H1 (cell line): ENCODE results near the gene BAAT. TPM values are rescaled to one million over a fixed set of nuclear protein-coding genes. Genes with fewer than 3 reads are reported as not detected.

Experiments
- CTCF ChIA-PET: fragments of 300-600 bp; sonication (Branson Sonifier 250); formaldehyde crosslinking; loops from one replicate; lab custom pipeline; 2021; ENCODE audit not compliant: partially characterized antibody; lab: Charles Lee
- POLR2A ChIA-PET: fragments of 300-600 bp; sonication (Branson Sonifier 250); formaldehyde crosslinking; loops from one replicate; lab custom pipeline; 2021; ENCODE audit warnings: inconsistent platforms; ENCODE audit not compliant: partially characterized antibody; lab: Charles Lee
- DNase-seq, 2 experiments: peaks; one replicate each; pipeline versions ENCODE4 v3.0.0 to v3.0.0-alpha.2; 2010 to 2022; ENCODE audit warnings: low spot score in 2 of 2, low read depth in 1 of 2, mixed read lengths in 1 of 2
- FAIRE-seq: peaks from 2 replicates; lab custom pipeline; 2011; peaks lifted over from hg19 to GRCh38; lab: Jason Lieb, UNC
- H2AFZ ChIP-seq: 2 replicates; pipeline ENCODE4 v1.8.1; 2012; ENCODE audit warnings: low read length, inconsistent platforms
- H2AK5ac ChIP-seq: 2 replicates; pipeline ENCODE4 v1.6.1; 2013; ENCODE audit warnings: low read depth, low read length
- H2BK120ac ChIP-seq: replicated peaks from 2 replicates; pipeline ENCODE3; 2013; ENCODE audit warnings: low read depth, low read length, inconsistent platforms
- H2BK12ac ChIP-seq: 2 replicates; pipeline ENCODE4 v1.6.1; 2013; ENCODE audit warnings: low read depth, low read length
- H2BK15ac ChIP-seq: 2 replicates; pipeline ENCODE4 v1.6.1; 2013; ENCODE audit warnings: low read length
- H2BK20ac ChIP-seq: 2 replicates; pipeline ENCODE4 v1.6.1; 2013; ENCODE audit warnings: low read length
- H2BK5ac ChIP-seq: 2 replicates; pipeline ENCODE4 v1.6.1; 2013; ENCODE audit warnings: low read depth, low read length
- H3K14ac ChIP-seq: 2 replicates; pipeline ENCODE4 v1.6.1; 2013; ENCODE audit warnings: inconsistent platforms; ENCODE audit not compliant: insufficient read length
- H3K18ac ChIP-seq: 2 replicates; pipeline ENCODE4 v1.6.1; 2013; ENCODE audit warnings: low read length; ENCODE audit errors: extremely low read depth
- H3K23ac ChIP-seq: 2 replicates; pipeline ENCODE4 v1.6.1; 2013; ENCODE audit warnings: inconsistent platforms; ENCODE audit not compliant: insufficient read length
- H3K23me2 ChIP-seq: 2 replicates; pipeline ENCODE4 v1.6.1; 2013; ENCODE audit warnings: low read depth, low read length
- H3K27ac ChIP-seq: 2 replicates; pipeline ENCODE4 v1.6.1; 2011; ENCODE audit warnings: low read depth, low read length, inconsistent platforms
- H3K27me3 ChIP-seq, 4 experiments: replicated peaks in 1 of 4; 1 replicate in 1 of 4; 2 replicates in 3 of 4; pipeline versions ENCODE4 v1.6.1 to v1.8.1; 2011 to 2013; ENCODE audit warnings: low read length in 3 of 4, mild to moderate bottlenecking in 3 of 4, inconsistent platforms in 2 of 4, mixed read lengths in 2 of 4, moderate library complexity in 1 of 4; ENCODE audit not compliant: control insufficient read depth in 3 of 4, insufficient read depth in 3 of 4; ENCODE audit errors: extremely low read depth in 1 of 4
- H3K36me3 ChIP-seq, 4 experiments: 2 replicates each; pipeline versions ENCODE4 v1.6.1 to v1.8.1; 2011 to 2013; ENCODE audit warnings: mild to moderate bottlenecking in 4 of 4, low read length in 3 of 4, moderate library complexity in 2 of 4, control low read depth in 1 of 4, inconsistent platforms in 1 of 4; ENCODE audit not compliant: insufficient read depth in 4 of 4, control insufficient read depth in 2 of 4
- H3K4ac ChIP-seq: replicated peaks from 2 replicates; pipeline ENCODE3; 2013; ENCODE audit warnings: low read length, low read depth, mixed read lengths, inconsistent platforms; ENCODE audit not compliant: insufficient read length
- H3K4me1 ChIP-seq, 4 experiments: replicated peaks in 1 of 4; 1 replicate in 1 of 4; 2 replicates in 3 of 4; pipeline versions ENCODE4 v1.6.1 to v1.8.1; 2011 to 2013; ENCODE audit warnings: low read length in 3 of 4, inconsistent platforms in 2 of 4, mixed read lengths in 1 of 4; ENCODE audit not compliant: insufficient read depth in 4 of 4, control insufficient read depth in 3 of 4
- H3K4me2 ChIP-seq, 2 experiments: 2 replicates each; pipeline versions ENCODE4 v1.6.1 to v1.8.1; 2011 to 2013; ENCODE audit warnings: low read depth in 2 of 2, low read length in 2 of 2, control low read depth in 1 of 2, inconsistent platforms in 1 of 2, mild to moderate bottlenecking in 1 of 2; ENCODE audit not compliant: insufficient read depth in 1 of 2
- H3K4me3 ChIP-seq, 4 experiments: fragments of 200-600, 300-600 bp in 1 of 4; sonication (generic), shearing (Covaris generic), sonication (Bioruptor Twin) in 1 of 4; 2 replicates each; pipeline versions ENCODE4 v1.5.1 to v1.8.1; 2011 to 2016; ENCODE audit warnings: low read length in 4 of 4, low read depth in 3 of 4, control low read depth in 2 of 4, inconsistent platforms in 2 of 4, mild to moderate bottlenecking in 2 of 4, mixed read lengths in 1 of 4, moderate library complexity in 1 of 4; ENCODE audit not compliant: insufficient read depth in 2 of 4; ENCODE audit errors: extremely low read depth in 1 of 4
- H3K56ac ChIP-seq: replicated peaks from 2 replicates; pipeline ENCODE3; 2013; ENCODE audit warnings: low read depth, mild to moderate bottlenecking, mixed read lengths, low read length, inconsistent platforms; ENCODE audit not compliant: insufficient read length
- H3K79me1 ChIP-seq: 2 replicates; pipeline ENCODE4 v1.6.1; 2013; ENCODE audit warnings: low read depth, low read length, control low read depth
- H3K79me2 ChIP-seq, 2 experiments: 2 replicates each; pipeline versions ENCODE4 v1.6.1 to v1.8.1; 2012 to 2013; ENCODE audit warnings: low read length in 2 of 2, mild to moderate bottlenecking in 2 of 2, inconsistent platforms in 1 of 2; ENCODE audit not compliant: insufficient read depth in 2 of 2, control insufficient read depth in 1 of 2
- H3K9ac ChIP-seq, 4 experiments: replicated peaks in 1 of 4; 1 replicate in 1 of 4; 2 replicates in 3 of 4; pipeline versions ENCODE4 v1.6.1 to v1.8.1; 2011 to 2013; ENCODE audit warnings: low read depth in 3 of 4, low read length in 3 of 4, control low read depth in 2 of 4, mild to moderate bottlenecking in 2 of 4, moderate library complexity in 2 of 4, inconsistent platforms in 1 of 4; ENCODE audit errors: extremely low read depth in 1 of 4
- H3K9me3 ChIP-seq, 2 experiments: 2 replicates each; pipeline versions ENCODE4 v1.6.1 to v1.8.1; 2012 to 2013; ENCODE audit warnings: mild to moderate bottlenecking in 2 of 2, moderate library complexity in 2 of 2, control low read depth in 1 of 2, inconsistent platforms in 1 of 2, low read depth in 1 of 2, low read length in 1 of 2, mixed read lengths in 1 of 2; ENCODE audit not compliant: insufficient read depth in 2 of 2
- H4K20me1 ChIP-seq, 2 experiments: replicated peaks in 1 of 2; 2 replicates each; pipeline versions ENCODE3 to v1.8.1; 2011 to 2013; ENCODE audit warnings: inconsistent platforms in 2 of 2, low read length in 2 of 2, mild to moderate bottlenecking in 1 of 2; ENCODE audit not compliant: insufficient read depth in 2 of 2, control insufficient read depth in 1 of 2
- H4K5ac ChIP-seq: 2 replicates; pipeline ENCODE4 v1.6.1; 2013; ENCODE audit warnings: low read length, low read depth, mixed read lengths, inconsistent platforms; ENCODE audit not compliant: insufficient read length
- H4K8ac ChIP-seq: 2 replicates; pipeline ENCODE4 v1.8.0; 2013; ENCODE audit warnings: mild to moderate bottlenecking, moderate library complexity, low read length, inconsistent platforms; ENCODE audit not compliant: insufficient read depth; ENCODE audit errors: extremely low read depth
- H4K91ac ChIP-seq: replicated peaks from 2 replicates; pipeline ENCODE3; 2013; ENCODE audit warnings: low read length, mixed read lengths, inconsistent platforms; ENCODE audit not compliant: insufficient read length
- BCL11A ChIP-seq, 2 experiments: IDR thresholded peaks; one replicate each; pipeline ENCODE4 v1.6.1; 2011; ENCODE audit warnings: low read depth in 2 of 2, low read length in 2 of 2, mild to moderate bottlenecking in 2 of 2
- CHD1 ChIP-seq: IDR thresholded peaks from 2 replicates; pipeline ENCODE4 v1.6.1; 2012; ENCODE audit warnings: low read depth, low read length, improper control_type of control experiment
- CTCF ChIP-seq, 3 experiments: IDR thresholded peaks; 1 replicate in 2 of 3; 2 replicates in 1 of 3; pipeline versions ENCODE4 v1.5.1 to v1.6.1; 2011; ENCODE audit warnings: low read length in 3 of 3, mild to moderate bottlenecking in 3 of 3, inconsistent platforms in 2 of 3, low read depth in 1 of 3, moderate library complexity in 1 of 3; ENCODE audit not compliant: insufficient read depth in 1 of 3; ENCODE audit errors: control extremely low read depth in 1 of 3
- EZH2 ChIP-seq: fragments of 200-600 bp; sonication (generic); IDR thresholded peaks from 2 replicates; pipeline ENCODE4 v1.7.1; 2012; ENCODE audit warnings: low read depth, mild to moderate bottlenecking, moderate library complexity, low read length, inconsistent platforms; ENCODE audit not compliant: severe bottlenecking
- RAD21 ChIP-seq, 2 experiments: IDR thresholded peaks in 1 of 2; conservative IDR thresholded peaks in 1 of 2; 2 replicates each; pipeline ENCODE4 v1.6.1; 2011; ENCODE audit warnings: low read depth in 2 of 2, low read length in 2 of 2, improper control_type of control experiment in 1 of 2, inconsistent platforms in 1 of 2, mild to moderate bottlenecking in 1 of 2, moderate library complexity in 1 of 2
- RBBP5 ChIP-seq: IDR thresholded peaks from 2 replicates; pipeline ENCODE4 v1.7.1; 2012; ENCODE audit warnings: low read depth, mild to moderate bottlenecking, inconsistent platforms, low read length, moderate library complexity, borderline replicate concordance
- USF2 ChIP-seq: IDR thresholded peaks from 2 replicates; pipeline ENCODE4 v1.6.1; 2011; ENCODE audit warnings: low read length, improper control_type of control experiment
- WGBS, 2 experiments: shearing (Covaris generic) in 1 of 2; methylation state at CpG; one replicate each; pipeline versions ENCODE4 v1.1.6 to v1.1.7; 2013 to 2015; ENCODE audit warnings: low lambda C conversion rate in 2 of 2, mixed read lengths in 2 of 2, inconsistent platforms in 1 of 2, low coverage in 1 of 2, missing lambda C conversion rate in 1 of 2; ENCODE audit not compliant: insufficient replicate concordance in 2 of 2, insufficient coverage in 1 of 2, insufficient read length in 1 of 2; ENCODE audit errors: extremely low coverage in 1 of 2, missing lambda C conversion rate in 1 of 2; 5-methylcytosine and 5-hydroxymethylcytosine counted together
- polyA plus RNA-seq, 7 experiments: library from polyadenylated mRNA; depleted of rRNA in 3 of 7; stranded (reverse) in 5 of 7; unstranded in 2 of 7; fragments of >200 nt in 5 of 7; fragments of 200-250 nt in 2 of 7; gene quantifications; 1 replicate in 5 of 7; 2 replicates in 1 of 7; 4 replicates in 1 of 7; pipeline versions ENCODE4 v1.2.1 to v1.2.3, GENCODE V29; 2011 to 2013; ENCODE audit warnings: missing spikeins in 2 of 7, mixed read lengths in 2 of 7
- total RNA-seq: library from RNA; stranded (reverse); fragmentation: NEBNext Ultra II Directional; extraction: Animal tissue kit (Norgen Biotek cat#: 25700); gene quantifications from 2 replicates; pipeline ENCODE4 v1.2.1, GENCODE V29; 2021

Gene BAAT
- total and polyA plus RNA-seq, 2 of the 8 experiments (the other 6 are each of a cell fraction or from before 2014, with no cell fraction given): 0.09 to 0.17 TPM

- H4K8ac ChIP-seq: no peak overlapping the region
- no peak overlapping the region for H2BK20ac ChIP-seq
- no peak overlapping the region for H2AFZ ChIP-seq
- H3K4me1 ChIP-seq: peaks cover 0 to 3% (median 0%) of the 10 kb centered on the region in 4 experiments; a peak in 3 of 7 replicates
- H2AK5ac ChIP-seq: no peak overlapping the region
- H3K23me2 ChIP-seq: no peaks in the 10 kb centered on the region
- H3K79me2 ChIP-seq: peaks cover 1 to 24% of the 10 kb centered on the region in 2 experiments; a peak in 3 of 4 replicates
- H3K4me3 ChIP-seq: no peak overlapping the region
- H3K79me1 ChIP-seq: no peaks in the 10 kb centered on the region
- H2BK12ac ChIP-seq: no peak overlapping the region
- H3K23ac ChIP-seq: no peak overlapping the region
- peaks cover 0 to 41% (median 11%) of the 10 kb centered on the region in 4 experiments; a peak in 5 of 8 replicates for H3K36me3 ChIP-seq
- DNase-seq: no peak
- H3K4ac ChIP-seq: no peak overlapping the region
- POLR2A ChIA-PET: interaction anchor here (0.6 to 1.9 kb wide), 6 partner anchors 10 to 1014 kb away, joined by 3 to 15 read pairs (median 4); partner anchors contain the start of genes MRPL50 and ZNF189
- no peak overlapping the region for H4K91ac ChIP-seq
- H4K20me1 ChIP-seq: peaks cover 0 to 1% of the 10 kb centered on the region in 2 experiments
- H3K9ac ChIP-seq: no peak overlapping the region
- H3K4me2 ChIP-seq: no peak overlapping the region
- H3K9me3 ChIP-seq: peaks cover 6 to 14% of the 10 kb centered on the region in 2 experiments; a peak in 2 of 4 replicates
- H2BK120ac ChIP-seq: no peak overlapping the region
- CTCF ChIA-PET: interaction anchor here (0.7 to 3.6 kb wide), 32 partner anchors 8 to 787 kb away, joined by 3 to 21 read pairs (median 4); partner anchors contain the start of genes MRPL50 and ZNF189
- H2BK5ac ChIP-seq: no peak overlapping the region
- H2BK15ac ChIP-seq: no peak overlapping the region
- WGBS, 2 experiments: 66% methylated on average over 6 of the region's 6 CpGs; no CpG with 5 or more reads in 1 of the 2 experiments
- H3K14ac ChIP-seq: no peak overlapping the region
- no peak overlapping the region for H3K18ac ChIP-seq
- H3K56ac ChIP-seq: no peak overlapping the region
- H3K27me3 ChIP-seq: no peaks in the 10 kb centered on the region
- peak; percentile 69 for FAIRE-seq
- H4K5ac ChIP-seq: no peak overlapping the region
- no peak overlapping the region for H3K27ac ChIP-seq
- TF ChIP-seq CHD1 (no peak), CTCF (IDR thresholded peaks at IDR 0.05; ENCODE audit: control extremely low read depth in 1 of 3, insufficient read depth in 1 of 3, low read depth in 1 of 3, low read length in 3 of 3) (peak in 2 of 3 experiments; percentile 64 to 77; a peak in 3 of 4 replicates), RBBP5 (no peak), RAD21 (IDR thresholded peaks at IDR 0.05 in 1 of 2, conservative IDR thresholded peaks at IDR 0.05 in 1 of 2; ENCODE audit: low read depth in 2 of 2, low read length in 2 of 2) (peak; percentile 61 to 62), BCL11A (IDR thresholded peaks at IDR 0.05; ENCODE audit: low read depth in 2 of 2, low read length in 2 of 2) (no peak), EZH2 (no peak), USF2 (no peak)
Observed at GRCh38 chr9:101387871-101388506, 3.2 kb upstream of the BAAT start.
